NCI-H146 treated with DMSO at 0.1 percent for 48 hours (cell line): Measurements from ENCODE around the gene SLA2.
A peak's percentile ranks its signal among the peaks of the same experiment; 100 is the strongest.
"Not testable (repeated sequence)": the region's sequence is repeated elsewhere in the genome, so short reads cannot be mapped to it uniquely, and the experiment has no call there.

Experiments
- DNase-seq: peaks from one replicate; lab custom pipeline; 2025; ENCODE audit not compliant: unreplicated experiment; lab: John Stamatoyannopoulos, UW

SLA2 gene

DNA sequence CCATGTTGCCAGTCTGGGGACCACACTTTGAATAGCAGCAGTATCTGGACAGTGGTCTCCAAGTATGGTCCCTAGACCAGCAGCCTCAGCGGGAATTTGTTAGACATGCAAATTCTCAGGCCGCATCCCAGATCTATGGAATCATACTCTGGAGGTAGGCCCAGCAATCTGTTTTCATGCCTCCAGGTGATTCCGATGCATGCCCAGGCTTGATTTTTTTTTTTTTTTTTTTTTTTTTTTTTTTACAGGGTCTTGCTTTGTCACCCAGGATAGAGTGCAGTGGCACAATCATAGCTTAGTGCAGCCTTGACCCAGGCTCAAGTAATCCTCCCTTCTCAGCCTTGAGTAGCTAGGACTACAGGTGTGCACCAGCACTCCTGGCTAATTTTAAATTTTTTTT lies 682 bp upstream of the SLA2 start:
- no peak for DNase-seq

- DNase-seq = no peak
Observed at GRCh38 chr20:36645353-36645752, 643 bp downstream of the SLA2 start.

DNA sequence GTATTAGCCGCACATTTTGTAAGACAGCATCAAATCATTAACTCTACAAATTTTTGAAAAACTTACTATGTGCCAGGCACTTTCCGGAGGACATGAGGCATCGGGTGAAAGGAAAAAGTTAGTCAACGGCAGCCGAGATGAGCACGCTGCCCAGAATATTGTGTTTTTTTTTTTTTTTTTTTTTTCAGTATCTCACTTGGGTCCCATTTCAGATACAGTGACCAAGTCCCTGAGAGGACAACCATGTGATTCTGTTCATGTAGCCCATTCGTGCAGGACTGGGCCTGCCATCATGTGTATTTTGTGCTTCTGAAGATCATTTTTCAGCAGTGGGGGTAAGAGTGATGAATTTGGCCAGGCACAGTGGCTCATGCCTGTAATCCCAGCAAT lies 1.3 kb downstream of the SLA2 start:
- DNase-seq = no peak

DNA sequence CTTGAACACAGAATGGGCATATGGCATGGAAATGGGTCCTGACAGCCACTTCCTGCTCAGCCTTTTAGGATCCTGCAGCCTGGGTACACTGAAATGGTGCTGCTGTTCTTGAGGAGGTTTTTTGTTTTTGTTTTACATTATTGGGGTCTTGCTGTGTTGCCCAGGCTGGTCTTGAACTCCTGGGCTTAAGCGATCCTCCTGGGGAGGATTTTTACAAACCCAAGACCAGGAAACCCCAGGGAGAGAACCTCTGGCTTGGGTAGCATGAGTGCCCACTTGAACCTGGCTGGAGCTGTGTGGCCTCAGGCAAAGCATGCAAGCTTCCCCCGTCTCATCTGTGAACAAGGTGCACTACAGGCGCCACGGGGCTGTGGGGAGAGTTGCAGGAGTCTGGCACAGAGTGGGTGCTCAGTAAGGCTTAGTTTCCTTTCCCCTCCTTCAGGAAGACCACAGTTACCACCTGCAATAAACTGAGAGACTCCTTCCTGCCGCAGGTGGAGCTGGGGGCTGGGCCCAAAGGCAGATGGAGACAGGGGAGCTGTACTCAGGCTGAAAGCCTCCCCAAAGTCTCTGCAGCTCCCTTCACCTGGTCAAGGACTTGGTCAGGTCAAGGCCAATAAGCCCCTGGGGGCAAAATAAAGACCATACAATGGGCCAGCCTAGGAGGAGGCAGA lies 1.8 kb downstream of the SLA2 start:
- no peak for DNase-seq

- no peak for DNase-seq
Observed at GRCh38 chr20:36642136-36642535, 3.9 kb downstream of the SLA2 start.

DNA sequence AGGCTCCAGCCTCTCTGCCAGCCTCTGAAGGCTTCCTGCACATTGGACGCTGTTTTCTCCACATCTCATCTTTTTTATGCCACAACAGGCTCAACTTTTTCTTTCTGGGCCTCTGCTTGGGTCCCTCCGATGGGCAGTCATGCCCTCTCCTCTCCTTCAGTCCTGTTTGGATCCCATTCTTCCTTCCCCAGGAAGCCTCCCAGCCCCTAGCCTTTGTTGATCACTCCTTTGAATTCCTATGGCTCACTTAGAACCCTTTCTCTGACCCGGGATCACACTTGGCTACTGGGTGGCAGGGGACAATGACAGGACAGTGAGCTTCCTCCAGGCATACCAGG lies 4.5 kb downstream of the SLA2 start:
- no peak for DNase-seq

DNA sequence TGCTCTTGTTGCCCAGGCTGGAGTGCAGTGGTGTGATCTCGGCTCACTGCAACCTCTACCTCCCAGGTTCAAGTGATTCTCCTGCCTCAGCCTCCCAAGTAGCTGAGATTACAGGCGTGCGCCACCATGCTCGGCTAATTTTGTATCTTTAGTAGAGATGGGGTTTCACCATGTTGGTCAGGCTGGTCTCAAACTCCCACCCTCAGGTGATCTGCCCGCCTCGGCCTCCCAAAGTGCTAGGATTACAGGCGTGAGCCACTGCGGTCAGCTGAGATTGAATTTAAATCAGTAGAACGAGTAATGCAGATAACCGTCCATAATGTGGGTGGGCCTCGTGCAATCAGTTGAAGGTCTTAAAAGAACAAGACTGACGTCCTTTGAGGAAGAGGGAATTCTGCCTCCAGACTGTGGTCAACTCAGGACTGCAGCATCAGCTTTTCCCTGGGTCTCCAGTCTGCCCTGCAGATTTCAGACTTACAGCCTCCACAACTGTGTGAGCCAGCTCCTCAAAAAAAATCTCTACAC lies 7.1 kb downstream of the SLA2 start:
- DNase-seq = not testable (repeated sequence)

DNA sequence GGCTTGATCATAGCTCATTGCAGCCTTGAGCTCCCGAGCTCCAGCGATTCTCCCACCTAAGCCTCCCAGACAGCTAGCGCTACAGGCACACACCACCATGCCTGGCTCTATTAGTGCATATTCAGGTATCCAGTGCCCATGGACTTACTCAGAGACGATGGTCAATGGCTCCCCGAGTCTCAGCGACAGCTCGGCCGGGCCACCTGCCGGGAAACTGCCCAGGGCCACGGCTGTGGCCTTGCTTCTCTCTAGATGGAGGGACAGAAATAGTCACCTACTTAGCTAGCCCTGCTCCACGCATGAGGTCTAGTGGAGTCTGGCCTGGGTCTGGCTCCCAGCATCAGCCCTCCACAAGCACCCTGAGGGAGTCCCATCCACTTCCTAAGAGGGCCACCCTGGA lies 11.7 kb downstream of the SLA2 start:
- DNase-seq = no peak

- DNase-seq = no peak
Observed at GRCh38 chr20:36633285-36633772, 12.7 kb downstream of the SLA2 start.

DNA sequence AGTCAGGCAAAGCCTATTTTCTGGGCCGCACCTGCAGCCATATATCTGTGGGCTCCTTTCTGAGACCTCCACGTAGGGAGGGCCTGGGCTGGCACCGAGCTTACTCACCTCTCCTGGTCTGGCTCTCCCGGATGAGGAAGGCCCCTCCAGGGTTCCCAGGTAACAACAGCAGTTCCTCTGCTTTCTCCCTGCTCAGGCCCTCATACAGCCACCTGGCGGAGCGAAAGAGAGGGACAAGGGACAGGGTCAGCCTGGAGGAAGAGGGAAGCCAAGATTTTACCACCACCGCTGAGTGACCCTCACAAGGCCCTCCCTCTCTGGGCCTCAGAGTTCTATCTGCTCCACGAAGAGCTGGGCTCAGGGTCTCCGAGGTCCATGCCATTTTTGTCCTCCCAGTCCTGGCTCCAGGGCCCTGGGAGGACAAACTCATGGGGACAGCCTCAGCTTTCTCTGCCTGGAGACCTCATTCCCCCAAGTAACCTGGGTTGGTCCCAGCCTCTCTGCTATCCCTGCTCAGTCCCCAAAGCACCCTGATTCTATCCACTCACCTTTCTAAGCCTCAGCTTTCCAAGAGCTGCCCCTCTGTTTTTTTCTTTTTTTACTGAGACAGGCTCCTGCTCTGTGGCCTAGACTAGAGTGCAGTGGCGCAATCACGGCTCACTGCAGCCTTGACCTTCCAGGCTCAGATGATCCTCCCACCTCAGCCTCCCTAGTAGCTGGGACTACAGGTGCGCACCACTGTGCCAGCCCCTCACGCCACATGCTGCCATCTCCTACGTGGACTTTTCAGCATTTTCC lies 13.3 kb downstream of the SLA2 start:
- no peak for DNase-seq

- DNase-seq = no peak
Observed at GRCh38 chr20:36632147-36632486, 13.9 kb downstream of the SLA2 start.

- DNase-seq = no peak
Observed at GRCh38 chr20:36631646-36632045, 14.3 kb downstream of the SLA2 start.

GRCh38 chr20:36629719-36630681 lies 16.0 kb downstream of the SLA2 start:
- DNase-seq = no peak

DNA sequence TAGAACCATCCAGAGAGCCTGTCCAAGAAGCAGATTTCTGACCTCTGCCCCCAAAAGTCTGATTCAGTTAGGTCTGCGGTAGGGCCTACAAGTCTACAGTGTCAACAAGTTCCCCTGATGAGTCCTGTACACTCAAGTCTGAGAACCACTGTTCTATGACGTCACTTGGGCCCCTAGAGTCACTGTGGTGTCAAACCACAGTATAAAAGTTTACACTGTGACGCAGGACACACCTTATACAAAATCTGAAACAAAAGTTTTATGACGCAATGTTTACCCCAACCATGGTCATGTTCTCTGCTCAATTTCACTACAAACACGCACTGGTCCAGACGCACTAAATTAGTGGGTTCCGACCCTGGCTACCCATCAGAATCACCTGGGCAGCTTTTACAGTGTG lies 17.9 kb downstream of the SLA2 start:
- no peak for DNase-seq

DNA sequence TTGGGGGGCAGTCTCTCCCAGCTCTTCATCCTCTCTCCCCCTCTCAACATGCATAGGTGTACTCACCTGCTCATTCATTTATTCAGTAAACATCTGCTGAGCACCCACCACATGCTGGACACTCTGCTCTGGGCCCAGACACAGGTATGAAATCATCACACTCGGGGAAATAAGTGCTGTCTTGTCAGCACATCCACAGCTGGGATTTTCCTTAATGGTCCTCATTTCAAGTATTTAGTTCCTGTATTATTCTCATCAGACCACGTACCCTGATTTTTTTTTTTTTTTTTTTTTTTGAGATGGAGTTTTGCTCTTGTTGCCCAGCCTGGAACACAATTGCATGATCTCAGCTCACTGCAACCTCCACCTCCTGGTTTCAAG lies 21.1 kb downstream of the SLA2 start:
- no peak for DNase-seq

- DNase-seq = no peak
Observed at GRCh38 chr20:36624068-36624943, 21.7 kb downstream of the SLA2 start.

GRCh38 chr20:36623444-36623843 lies 22.6 kb downstream of the SLA2 start:
- no peak for DNase-seq

- DNase-seq = no peak
Observed at GRCh38 chr20:36620917-36621316, 25.1 kb downstream of the SLA2 start.

DNA sequence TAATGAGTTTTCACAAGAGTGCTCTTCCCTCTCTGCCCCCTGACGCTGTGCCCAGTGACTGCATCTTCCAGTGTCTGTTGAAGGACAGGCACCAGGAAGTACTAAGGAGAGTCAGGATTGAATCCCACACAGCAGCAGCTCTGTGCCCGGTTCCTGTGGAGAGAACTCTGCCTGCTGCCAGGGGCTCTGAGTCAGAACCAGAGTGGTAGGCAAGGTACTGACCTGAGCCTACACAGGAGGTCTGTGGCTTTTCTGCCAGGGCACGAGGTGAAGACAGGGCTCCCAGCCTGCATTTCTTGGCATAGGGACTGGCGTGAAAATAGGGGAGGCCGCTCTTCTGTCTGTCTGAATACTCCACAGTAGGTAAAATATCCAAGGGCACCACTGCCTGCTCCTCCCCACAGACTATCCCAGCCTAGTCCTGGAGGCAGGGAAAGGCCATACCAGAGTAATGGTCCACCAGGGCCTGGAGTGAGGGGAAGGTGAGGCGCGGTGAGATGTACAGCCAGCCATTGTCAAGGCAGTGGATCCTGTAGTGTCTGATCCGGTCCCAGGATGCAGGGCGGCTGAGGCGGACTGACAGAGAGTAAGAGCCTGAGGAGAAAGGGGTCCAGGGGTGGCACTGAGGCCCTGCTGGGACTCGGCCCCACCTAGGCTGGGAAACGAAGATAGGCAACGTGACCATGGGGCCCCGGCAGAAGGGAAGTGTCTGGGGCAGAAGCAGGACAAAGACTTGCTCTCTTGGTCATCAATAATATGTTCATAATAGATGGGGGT lies 31.0 kb downstream of the SLA2 start:
- DNase-seq = no peak

- peak; percentile 27 for DNase-seq
Observed at GRCh38 chr20:36613974-36614373, 32.0 kb downstream of the SLA2 start.
